B cell (primary cell): Measurements from ENCODE around the gene C10orf90. TPM values are rescaled to one million over a fixed set of nuclear protein-coding genes. Genes with fewer than 3 reads are reported as not detected.

Experiments used
- ATAC-seq: fragments of 200-7000 bp; cut with Tn5 transposase; one replicate; pipeline ENCODE4 v1.10.0; 2021; ENCODE audit warnings: low read depth, mild to moderate bottlenecking, moderate number of reproducible peaks, moderate library complexity
- CTCF ChIA-PET: fragments of 350-600 bp; sonication (Branson Sonifier 250); formaldehyde crosslinking; loops from one replicate; lab custom pipeline; 2021; ENCODE audit warnings: antibody characterized with exemption, inconsistent platforms; lab: Charles Lee
- POLR2A ChIA-PET: fragments of 350-600 bp; sonication (Branson Sonifier 250); formaldehyde crosslinking; loops from one replicate; lab custom pipeline; 2021; ENCODE audit warnings: antibody characterized with exemption; lab: Charles Lee
- DNase-seq: peaks from one replicate; pipeline ENCODE4 v3.0.0; 2013
- H2AFZ ChIP-seq: 2 replicates; pipeline ENCODE4 v1.6.1; 2012; ENCODE audit warnings: mild to moderate bottlenecking, low read depth, low read length; ENCODE audit not compliant: insufficient read depth, poor library complexity, severe bottlenecking
- H3K27ac ChIP-seq, 2 donors: 1 replicate in 1 of 2; 2 replicates in 1 of 2; pipeline ENCODE4 v1.5.1; 2012 to 2013; ENCODE audit warnings: low read length in 2 of 2, mild to moderate bottlenecking in 2 of 2, moderate library complexity in 1 of 2
- H3K27me3 ChIP-seq, 4 experiments: fragments of 200-600 bp in 1 of 4; sonication (generic) in 1 of 4; replicated peaks in 1 of 4; 1 replicate in 2 of 4; 2 replicates in 2 of 4; pipeline versions ENCODE4 v1.6.1 to v1.7.0; 2013 to 2016; ENCODE audit warnings: low read length in 3 of 4, mild to moderate bottlenecking in 2 of 4, mixed read lengths in 1 of 4, moderate library complexity in 1 of 4; ENCODE audit not compliant: insufficient read depth in 4 of 4, control insufficient read depth in 3 of 4; ENCODE audit errors: control extremely low read depth in 1 of 4
- H3K36me3 ChIP-seq, 2 experiments: replicated peaks in 1 of 2; 1 replicate in 1 of 2; 2 replicates in 1 of 2; pipeline versions ENCODE4 v1.6.1 to v1.7.1; 2013; ENCODE audit warnings: low read length in 1 of 2; ENCODE audit not compliant: insufficient read depth in 2 of 2, control insufficient read depth in 1 of 2; ENCODE audit errors: control extremely low read depth in 1 of 2, extremely low read depth in 1 of 2
- H3K4me1 ChIP-seq, 2 donors: fragments of 200-600 bp in 1 of 2; sonication (generic) in 1 of 2; 1 replicate in 1 of 2; 2 replicates in 1 of 2; pipeline versions ENCODE4 v1.5.1 to v1.6.1; 2013 to 2017; ENCODE audit warnings: low read length in 2 of 2; ENCODE audit not compliant: control insufficient read depth in 2 of 2, insufficient read depth in 2 of 2
- H3K4me2 ChIP-seq: replicated peaks from 2 replicates; pipeline ENCODE3; 2012; ENCODE audit warnings: mild to moderate bottlenecking, low read depth, low read length; ENCODE audit not compliant: poor library complexity, severe bottlenecking
- H3K4me3 ChIP-seq, 5 experiments: fragments of 200-600 bp in 1 of 5; sonication (generic) in 1 of 5; 1 replicate in 3 of 5; 2 replicates in 2 of 5; pipeline versions ENCODE4 v1.5.1 to v1.7.0; 2011 to 2016; ENCODE audit warnings: low read length in 4 of 5, mild to moderate bottlenecking in 4 of 5, low read depth in 2 of 5, control low read depth in 1 of 5, moderate library complexity in 1 of 5; ENCODE audit not compliant: insufficient read depth in 1 of 5; ENCODE audit errors: control extremely low read depth in 1 of 5, extremely low read depth in 1 of 5
- H3K79me2 ChIP-seq: fragments of 200-600 bp; sonication (generic); one replicate; pipeline ENCODE4 v1.6.0; 2016; ENCODE audit warnings: low read length; ENCODE audit not compliant: control insufficient read depth, insufficient read depth
- H3K9ac ChIP-seq: fragments of 200-600 bp; sonication (generic); 2 replicates; pipeline ENCODE4 v1.6.1; 2017; ENCODE audit warnings: mild to moderate bottlenecking, low read length, moderate library complexity
- H3K9me3 ChIP-seq, 3 donors: one replicate each; pipeline versions ENCODE4 v1.6.1 to v1.7.1; 2013; ENCODE audit warnings: low read length in 2 of 3; ENCODE audit not compliant: control insufficient read depth in 2 of 3, insufficient read depth in 1 of 3; ENCODE audit errors: control extremely low read depth in 1 of 3
- H4K20me1 ChIP-seq: 2 replicates; pipeline ENCODE4 v1.6.0; 2012; ENCODE audit warnings: mild to moderate bottlenecking, low read length; ENCODE audit not compliant: insufficient read depth, control insufficient read depth, poor library complexity, severe bottlenecking
- H3K27ac Mint-ChIP-seq: one replicate; pipeline ENCODE4 v1.8.0; 2021; ENCODE audit warnings: mixed read lengths
- H3K27me3 Mint-ChIP-seq: one replicate; pipeline ENCODE4 v1.8.0; 2021; ENCODE audit warnings: mixed read lengths
- H3K4me1 Mint-ChIP-seq: one replicate; pipeline ENCODE4 v1.8.0; 2021; ENCODE audit warnings: mixed read lengths
- H3K4me3 Mint-ChIP-seq: one replicate; pipeline ENCODE4 v1.8.0; 2021; ENCODE audit warnings: mixed read lengths
- H3K9me3 Mint-ChIP-seq: one replicate; pipeline ENCODE4 v1.8.0; 2022; ENCODE audit warnings: mixed read lengths; ENCODE audit not compliant: insufficient read depth
- EZH2 ChIP-seq: IDR thresholded peaks from 2 replicates; pipeline ENCODE4 v1.6.1; 2012; ENCODE audit warnings: borderline replicate concordance, low read depth, mild to moderate bottlenecking, moderate library complexity, low read length; ENCODE audit not compliant: insufficient read depth, poor library complexity, severe bottlenecking
- WGBS: methylation state at CpG from one replicate; pipeline ENCODE4 v1.1.5; 2013; ENCODE audit warnings: missing lambda C conversion rate; ENCODE audit not compliant: insufficient coverage; 5-methylcytosine and 5-hydroxymethylcytosine counted together
- intact Hi-C: fragments of 100-400 bp; cut with micrococcal nuclease; formaldehyde crosslinking; loops from one replicate; pipeline ENCODE4 v1.10.0; 2022
- polyA plus RNA-seq: library from polyadenylated mRNA; depleted of rRNA; stranded (reverse); fragments of >200 nt; gene quantifications from 2 replicates; pipeline ENCODE4 v1.2.3, GENCODE V29; 2012
- total RNA-seq, 2 donors: library from RNA; stranded (reverse); fragments of 120-200 nt in 1 of 2; gene quantifications; 1 replicate in 1 of 2; 2 replicates in 1 of 2; pipeline versions ENCODE4 v1.2.3 to v1.2.4, GENCODE V29; 2013 to 2022
- TF ChIP-seq, protein P1 (sequence below): fragments of 200-600 bp; IDR thresholded peaks from one replicate; pipeline ENCODE4 v1.8.0; 2022; ENCODE audit warnings: antibody characterized with exemption, mild to moderate bottlenecking

Gene C10orf90
- total and polyA plus RNA-seq, 2 donors (not counting 1 experiment from before 2014, with no cell fraction given) = not detected

- intact Hi-C loops = no loop called here
- Mint-ChIP-seq H3K27ac (no peak overlapping the region), H3K9me3 (peaks cover 2% of the 10 kb centered on the region), H3K4me1 (no peaks in the 10 kb centered on the region), H3K27me3 (peaks cover 25% of the 10 kb centered on the region), H3K4me3 (no peak overlapping the region)
- H3K9ac ChIP-seq = no peak overlapping the region
- H3K9me3 ChIP-seq = peaks cover 0 to 14% (median 0%) of the 10 kb centered on the region in 3 donors
- no peak overlapping the region for H2AFZ ChIP-seq
- POLR2A ChIA-PET = no interaction called here
- 55% methylated on average over 4 of the region's 8 CpGs for WGBS
- no peaks in the 10 kb centered on the region for H3K79me2 ChIP-seq
- H3K4me3 ChIP-seq = no peak overlapping the region
- no peak overlapping the region for H3K4me2 ChIP-seq
- no peak overlapping the region for H3K27ac ChIP-seq
- peaks cover 0 to 11% (median 4%) of the 10 kb centered on the region in 4 experiments for H3K27me3 ChIP-seq
- CTCF ChIA-PET = no interaction called here
- H3K4me1 ChIP-seq = no peaks in the 10 kb centered on the region
- TF ChIP-seq, protein P1, sequence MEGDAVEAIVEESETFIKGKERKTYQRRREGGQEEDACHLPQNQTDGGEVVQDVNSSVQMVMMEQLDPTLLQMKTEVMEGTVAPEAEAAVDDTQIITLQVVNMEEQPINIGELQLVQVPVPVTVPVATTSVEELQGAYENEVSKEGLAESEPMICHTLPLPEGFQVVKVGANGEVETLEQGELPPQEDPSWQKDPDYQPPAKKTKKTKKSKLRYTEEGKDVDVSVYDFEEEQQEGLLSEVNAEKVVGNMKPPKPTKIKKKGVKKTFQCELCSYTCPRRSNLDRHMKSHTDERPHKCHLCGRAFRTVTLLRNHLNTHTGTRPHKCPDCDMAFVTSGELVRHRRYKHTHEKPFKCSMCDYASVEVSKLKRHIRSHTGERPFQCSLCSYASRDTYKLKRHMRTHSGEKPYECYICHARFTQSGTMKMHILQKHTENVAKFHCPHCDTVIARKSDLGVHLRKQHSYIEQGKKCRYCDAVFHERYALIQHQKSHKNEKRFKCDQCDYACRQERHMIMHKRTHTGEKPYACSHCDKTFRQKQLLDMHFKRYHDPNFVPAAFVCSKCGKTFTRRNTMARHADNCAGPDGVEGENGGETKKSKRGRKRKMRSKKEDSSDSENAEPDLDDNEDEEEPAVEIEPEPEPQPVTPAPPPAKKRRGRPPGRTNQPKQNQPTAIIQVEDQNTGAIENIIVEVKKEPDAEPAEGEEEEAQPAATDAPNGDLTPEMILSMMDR = no peak
- TF ChIP-seq EZH2 = no peak
- H3K36me3 ChIP-seq = no peaks in the 10 kb centered on the region
- H4K20me1 ChIP-seq = no peaks in the 10 kb centered on the region
- ATAC-seq (no peak), DNase-seq (no peak)
Observed at GRCh38 chr10:126392469-126392868, 278.0 kb downstream of the C10orf90 start.

GRCh38 chr10:126392068-126392467, 278.4 kb downstream of the C10orf90 start:
- CTCF ChIA-PET = no interaction called here

More at GRCh38 chr10:126392068-126392467, 278.4 kb downstream of the C10orf90 start:
- H3K9ac ChIP-seq = no peak overlapping the region
- no peaks in the 10 kb centered on the region for H3K4me1 ChIP-seq
- no peak overlapping the region for H3K4me3 Mint-ChIP-seq
- H3K4me1 Mint-ChIP-seq = peaks cover 3% of the 10 kb centered on the region
- no peaks in the 10 kb centered on the region for H3K79me2 ChIP-seq
- H3K9me3 Mint-ChIP-seq = peaks cover 2% of the 10 kb centered on the region
- intact Hi-C loops = no loop called here
- ATAC-seq = no peak
- POLR2A ChIA-PET = no interaction called here
- no peak for TF ChIP-seq EZH2
- TF ChIP-seq, protein P1 = no peak
- H3K27me3 Mint-ChIP-seq = peaks cover 29% of the 10 kb centered on the region
- no peak overlapping the region for H3K4me3 ChIP-seq
- peaks cover 0 to 18% (median 0%) of the 10 kb centered on the region in 3 donors for H3K9me3 ChIP-seq
- DNase-seq = no peak
- H3K4me2 ChIP-seq = no peak overlapping the region
- no peak overlapping the region for H3K27ac ChIP-seq
- peaks cover 0 to 15% (median 6%) of the 10 kb centered on the region in 4 experiments for H3K27me3 ChIP-seq
- H2AFZ ChIP-seq = no peak overlapping the region
- H3K36me3 ChIP-seq = no peaks in the 10 kb centered on the region
- 58% methylated on average over 3 of the region's 6 CpGs for WGBS
- H3K27ac Mint-ChIP-seq = no peak overlapping the region
- H4K20me1 ChIP-seq = no peaks in the 10 kb centered on the region
